OCI-LY1 (cell line): Measurements from ENCODE around the gene GSTM1.

Source experiments
- CTCF ChIP-seq: fragments of 200-600 bp; sonication (generic), shearing (Covaris generic); IDR thresholded peaks from 2 replicates; pipeline ENCODE4 v1.5.1; 2017; ENCODE audit warnings: mild to moderate bottlenecking, antibody characterized with exemption, low read length, moderate library complexity, mixed read lengths
- EZH2 ChIP-seq: fragments of 200-600 bp; sonication (generic), shearing (Covaris generic); IDR thresholded peaks from 2 replicates; pipeline ENCODE4 v1.8.0; 2017; ENCODE audit warnings: borderline replicate concordance, mixed run types, mild to moderate bottlenecking, antibody characterized with exemption, low read length, moderate library complexity, mixed read lengths

DNA sequence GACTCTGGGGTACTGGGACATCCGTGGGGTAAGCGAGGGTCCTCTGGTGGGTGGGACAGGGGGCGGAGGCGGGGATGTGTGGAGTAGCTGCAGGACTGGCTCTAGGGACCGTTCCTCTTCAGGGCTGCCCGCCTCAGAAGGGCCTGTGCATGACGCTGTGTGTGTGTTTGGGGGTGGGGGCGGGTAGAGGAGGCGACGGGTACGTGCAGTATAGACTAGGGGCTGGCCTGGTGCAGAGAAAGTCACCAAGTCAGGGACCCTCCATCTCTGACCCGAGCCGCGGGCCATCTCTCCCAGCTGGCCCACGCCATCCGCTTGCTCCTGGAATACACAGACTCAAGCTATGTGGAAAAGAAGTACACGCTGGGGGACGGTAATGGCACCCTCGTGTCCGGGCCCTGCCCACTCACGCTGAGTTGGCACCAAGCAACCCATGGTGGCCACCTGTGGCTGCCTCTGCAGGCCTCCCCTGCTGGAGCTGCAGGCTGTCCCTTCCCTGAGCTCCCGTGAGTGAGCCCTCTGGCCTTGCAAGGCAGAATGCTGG lies 24.8 kb downstream of the GSTM1 start:
- TF ChIP-seq CTCF: no peak
- TF ChIP-seq EZH2: no peak
